NOMO-1 treated with DMSO at 0.1 percent for 48 hours (cell line): Measurements from ENCODE around the gene ATIC.
"Not testable (repeated sequence)": the region's sequence is repeated elsewhere in the genome, so short reads cannot be mapped to it uniquely, and the experiment has no call there.

ENCODE experiments used
- DNase-seq: peaks from one replicate; lab custom pipeline; 2025; ENCODE audit not compliant: unreplicated experiment; lab: John Stamatoyannopoulos, UW

Gene ATIC

GRCh38 chr2:215360059-215360458, 48.2 kb downstream of the ATIC start:
- not testable (repeated sequence) for DNase-seq

GRCh38 chr2:215360596-215360995, 48.7 kb downstream of the ATIC start:
- no peak for DNase-seq

DNA sequence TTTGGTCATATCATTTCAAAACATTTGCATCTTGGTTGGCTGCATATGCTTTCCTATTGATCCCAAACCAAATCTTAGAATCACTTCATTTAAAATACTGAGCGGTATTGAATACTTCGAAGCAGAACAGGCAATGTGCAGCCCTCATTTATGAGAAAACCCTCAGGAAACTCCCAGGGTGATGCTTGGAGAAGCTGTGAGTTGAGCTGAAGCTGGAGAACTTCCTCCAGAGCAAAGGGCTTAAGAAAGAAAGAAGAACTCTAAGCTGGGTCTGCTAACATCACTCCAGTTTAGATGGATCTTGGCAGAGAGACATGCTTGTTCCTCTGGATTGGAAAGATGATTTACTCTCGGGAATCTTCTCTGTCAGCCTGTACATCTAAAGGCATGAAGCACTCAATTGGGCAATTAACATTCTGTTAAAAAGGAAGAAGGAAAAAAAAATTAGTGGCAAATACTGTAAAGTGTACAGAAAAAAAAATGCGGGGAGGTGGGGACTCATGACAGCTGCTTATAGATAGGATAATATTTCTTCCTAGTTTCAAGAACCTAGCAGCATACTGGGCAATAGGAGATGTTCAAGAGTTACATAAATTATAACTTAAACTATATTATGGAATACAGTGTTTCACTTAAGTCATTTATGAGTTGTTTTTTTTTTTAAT, 49.5 kb downstream of the ATIC start:
- no peak for DNase-seq

DNA sequence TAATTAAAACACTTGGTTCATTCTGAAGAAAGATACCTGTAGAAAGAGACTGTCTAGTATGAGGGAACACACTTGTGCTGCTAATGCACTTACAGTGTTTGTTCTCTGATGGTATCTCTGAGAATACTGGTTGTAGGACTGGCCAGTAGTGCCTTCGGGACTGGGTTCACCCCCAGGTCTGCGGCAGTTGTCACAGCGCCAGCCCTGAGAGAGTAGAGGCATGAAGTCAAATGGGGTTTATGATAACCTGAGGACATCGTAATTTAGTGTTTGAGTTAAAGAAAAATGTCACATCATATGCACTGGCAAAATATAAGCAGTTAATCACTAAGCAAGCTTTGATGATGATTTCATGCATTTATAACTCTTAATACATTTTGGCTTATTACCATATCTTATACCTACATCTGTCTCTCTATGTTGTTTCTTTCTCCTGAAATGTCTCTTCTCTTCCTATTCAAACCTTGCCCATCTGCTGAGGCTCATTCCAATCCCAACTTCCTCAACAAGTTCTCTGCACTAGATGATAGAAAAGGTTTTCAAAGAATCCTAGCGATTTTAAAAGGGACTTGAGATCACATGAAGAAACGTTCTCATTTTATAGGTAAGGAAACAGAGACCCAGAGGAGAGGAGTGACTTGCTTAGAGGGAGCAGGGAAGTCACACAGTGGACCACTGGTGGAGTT, 50.2 kb downstream of the ATIC start:
- no peak for DNase-seq

- no peak for DNase-seq
These were observed 50.7 kb downstream of the ATIC start for GRCh38 chr2:215362562-215362904.

DNA sequence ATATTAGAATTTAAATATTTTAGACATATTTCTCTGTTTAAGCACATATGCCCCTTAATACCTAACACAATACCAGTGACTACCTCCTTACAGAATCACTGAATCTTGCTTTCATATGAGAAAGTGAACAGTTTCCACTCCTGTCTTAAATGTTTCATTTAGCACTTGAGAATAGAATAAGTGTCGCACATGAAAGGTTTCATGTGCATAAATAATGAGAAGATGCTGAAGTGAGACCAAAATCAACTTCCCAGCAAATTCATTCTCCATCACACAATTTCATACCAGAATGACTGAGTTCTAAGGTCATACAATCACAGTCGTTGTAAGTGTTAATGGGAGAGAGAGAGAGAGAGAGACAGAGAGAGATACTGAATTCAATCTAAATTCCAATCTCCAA, 51.2 kb downstream of the ATIC start:
- DNase-seq = no peak

- no peak for DNase-seq
These were observed 51.8 kb downstream of the ATIC start for GRCh38 chr2:215363461-215364156.

- no peak for DNase-seq
These were observed 52.6 kb downstream of the ATIC start for GRCh38 chr2:215364157-215365155.

DNA sequence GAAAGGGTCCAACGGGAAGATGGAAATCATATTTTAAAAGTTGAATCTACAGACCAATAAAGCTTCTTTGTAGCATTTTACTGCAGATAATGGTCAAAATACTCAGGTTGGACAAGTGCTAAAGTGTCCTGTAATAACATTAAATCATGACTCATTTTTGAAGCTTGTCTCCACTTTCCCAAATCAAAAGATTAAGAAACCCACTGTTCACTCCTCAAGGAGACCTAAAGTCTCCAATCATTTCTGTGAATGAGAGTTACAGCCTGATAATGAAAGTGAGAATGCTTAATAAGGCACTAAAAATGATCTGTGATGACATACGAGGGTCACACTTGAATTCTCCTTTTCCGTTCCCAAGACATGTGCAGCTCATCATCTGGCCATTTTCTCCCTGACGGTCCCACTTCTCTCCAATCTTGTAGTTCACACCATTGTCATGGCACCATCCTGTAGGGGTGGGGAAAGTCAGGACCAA, 53.4 kb downstream of the ATIC start:
- DNase-seq = no peak

DNA sequence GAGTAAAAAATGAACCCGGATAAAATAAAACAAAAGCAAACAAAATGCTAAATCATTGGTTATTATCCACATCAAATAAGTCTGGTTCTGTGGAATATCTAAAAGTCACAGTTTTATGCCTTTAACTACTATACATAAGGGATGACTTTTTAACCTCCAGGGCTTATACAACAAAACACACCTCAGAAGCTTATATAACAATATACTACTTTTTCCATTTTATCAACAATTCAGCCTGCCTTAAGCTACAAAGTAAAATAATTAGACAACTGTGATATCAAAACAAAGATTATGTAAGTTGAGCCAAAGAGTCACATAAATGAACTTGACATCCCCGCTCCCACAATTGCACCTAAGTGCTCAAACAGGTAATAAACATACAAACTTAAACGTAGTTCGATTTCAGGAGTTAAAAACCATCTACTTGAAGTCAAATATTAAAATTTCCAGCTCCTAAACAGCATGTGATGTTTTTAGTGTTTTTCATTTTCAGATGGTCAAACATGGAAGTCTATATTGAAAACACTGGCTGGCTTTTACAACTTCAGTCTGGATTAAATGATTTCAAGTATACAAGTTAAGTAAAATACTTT, 54.7 kb downstream of the ATIC start:
- DNase-seq = no peak

- no peak for DNase-seq
These were observed 56.0 kb downstream of the ATIC start for GRCh38 chr2:215367662-215368492.

GRCh38 chr2:215368493-215368809, 56.6 kb downstream of the ATIC start:
- no peak for DNase-seq

- no peak for DNase-seq
These were observed 57.4 kb downstream of the ATIC start for GRCh38 chr2:215369181-215369760.

GRCh38 chr2:215370112-215370965, 58.5 kb downstream of the ATIC start:
- no peak for DNase-seq

GRCh38 chr2:215371915-215372897, 60.3 kb downstream of the ATIC start:
- no peak for DNase-seq

DNA sequence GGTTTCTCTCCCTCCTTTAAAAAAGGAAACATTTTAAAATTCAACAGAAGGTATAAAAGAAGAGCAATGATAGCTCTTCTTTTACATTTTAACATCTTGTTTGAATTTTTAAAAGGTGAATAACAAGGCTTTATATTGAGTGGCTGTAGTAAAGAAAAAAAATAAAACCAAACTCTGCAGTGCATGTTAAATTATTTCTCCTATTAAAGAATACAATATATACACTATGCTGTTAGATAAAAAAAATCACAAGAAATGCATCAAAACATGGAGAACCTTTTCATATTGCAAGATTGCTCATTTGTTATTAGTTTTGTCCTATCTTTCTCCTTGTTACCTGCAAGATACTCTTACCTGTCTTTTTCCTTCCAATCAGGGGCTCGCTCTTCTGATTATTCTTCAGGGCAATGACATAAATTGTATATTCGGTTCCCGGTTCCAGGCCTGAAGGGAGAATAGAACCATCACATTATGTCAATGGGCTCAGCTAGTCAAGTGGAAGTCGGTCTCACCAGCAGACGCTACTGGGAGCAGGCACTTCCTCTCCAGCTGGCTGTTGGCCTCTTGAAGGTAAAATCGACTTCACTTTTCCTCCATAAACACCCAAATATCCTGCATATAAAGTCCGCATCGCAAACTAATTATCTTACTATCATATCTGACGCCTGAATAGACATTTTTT, 61.2 kb downstream of the ATIC start:
- no peak for DNase-seq

DNA sequence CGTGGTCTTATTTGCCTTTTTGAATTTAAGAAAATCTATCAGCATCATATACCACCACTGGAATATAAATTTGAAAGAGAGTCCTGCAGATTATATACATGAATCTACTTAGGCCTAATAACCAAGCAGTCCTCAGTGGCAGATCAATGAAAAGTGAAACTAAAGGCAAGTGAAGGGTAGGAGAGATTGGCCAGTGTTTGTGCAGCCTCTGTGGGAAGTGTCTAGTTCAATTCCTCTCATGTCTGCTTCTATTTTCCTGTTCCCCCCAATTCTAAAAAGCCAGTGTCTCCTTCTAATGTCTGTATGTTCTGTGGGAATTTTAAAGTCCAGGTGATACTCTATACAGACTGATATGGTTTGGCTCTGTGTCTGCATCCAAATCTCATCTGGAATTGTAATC, 62.1 kb downstream of the ATIC start:
- no peak for DNase-seq
